Neural crest cell (in vitro differentiated cells): ENCODE measurements around the gene AKR7A2. TPM values are rescaled to one million over a fixed set of nuclear protein-coding genes. Genes with fewer than 3 reads are reported as not detected.

ENCODE experiments used
- DNase-seq: peaks from one replicate; pipeline ENCODE4 v3.0.0; 2021; ENCODE audit warnings: low read depth, mixed read lengths, low spot score
- H3K27ac Mint-ChIP-seq: one replicate; pipeline ENCODE4 v1.8.0; 2021; ENCODE audit warnings: mild to moderate bottlenecking, mixed read lengths; ENCODE audit not compliant: unreplicated experiment
- H3K27me3 Mint-ChIP-seq: 2 replicates; pipeline ENCODE4 v1.8.0; 2021; ENCODE audit warnings: low read depth, mild to moderate bottlenecking, mixed read lengths
- H3K36me3 Mint-ChIP-seq: 2 replicates; pipeline ENCODE4 v1.8.0; 2021; ENCODE audit warnings: low read depth, mild to moderate bottlenecking, mixed read lengths
- H3K4me1 Mint-ChIP-seq: 2 replicates; pipeline ENCODE4 v1.8.0; 2021; ENCODE audit warnings: mixed read lengths
- H3K4me3 Mint-ChIP-seq: one replicate; pipeline ENCODE4 v1.8.0; 2021; ENCODE audit warnings: mild to moderate bottlenecking, mixed read lengths
- H3K9me3 Mint-ChIP-seq: 2 replicates; pipeline ENCODE4 v1.8.0; 2021; ENCODE audit warnings: mixed read lengths
- CTCF ChIP-seq: fragments of 200-600 bp; sonication (generic); conservative IDR thresholded peaks from 2 replicates; pipeline ENCODE4 v1.5.0; 2021; ENCODE audit warnings: antibody characterized with exemption, mild to moderate bottlenecking
- total RNA-seq: library from RNA; stranded (reverse); gene quantifications from 2 replicates; pipeline ENCODE4 v1.2.1, GENCODE V29; 2021

Gene AKR7A2
- total RNA-seq, 1 donor from 2014 or later = 75.7 TPM

GRCh38 chr1:19339214-19339861 is 27.4 kb upstream of the AKR7A2 start:
- DNase-seq = no peak
- H3K4me3 Mint-ChIP-seq = peak overlapping the region; percentile 19
- TF ChIP-seq CTCF = no peak
- peaks cover 15% of the 10 kb centered on the region for H3K4me1 Mint-ChIP-seq
- H3K27ac Mint-ChIP-seq = no peak overlapping the region
- no peaks in the 10 kb centered on the region for H3K9me3 Mint-ChIP-seq
- H3K36me3 Mint-ChIP-seq = peaks cover 3% of the 10 kb centered on the region
- H3K27me3 Mint-ChIP-seq = no peaks in the 10 kb centered on the region

GRCh38 chr1:19338323-19338762 is 26.4 kb upstream of the AKR7A2 start:
- H3K4me1 Mint-ChIP-seq = peaks cover 15% of the 10 kb centered on the region
- no peaks in the 10 kb centered on the region for H3K27me3 Mint-ChIP-seq
- no peak overlapping the region for H3K27ac Mint-ChIP-seq
- no peak for DNase-seq
- H3K9me3 Mint-ChIP-seq = no peaks in the 10 kb centered on the region
- TF ChIP-seq CTCF = peak; percentile 59
- H3K36me3 Mint-ChIP-seq = peaks cover 3% of the 10 kb centered on the region
- peak overlapping the region; percentile 57 for H3K4me3 Mint-ChIP-seq

- Mint-ChIP-seq H3K27me3 (no peaks in the 10 kb centered on the region), H3K4me1 (peaks cover 15% of the 10 kb centered on the region), H3K9me3 (no peaks in the 10 kb centered on the region), H3K27ac (no peak overlapping the region), H3K36me3 (peaks cover 3% of the 10 kb centered on the region), H3K4me3 (peak overlapping the region; percentile 34)
- no peak for DNase-seq
- no peak for TF ChIP-seq CTCF
These were observed 25.3 kb upstream of the AKR7A2 start for GRCh38 chr1:19337289-19337688.

GRCh38 chr1:19336543-19336942 is 24.6 kb upstream of the AKR7A2 start:
- H3K36me3 Mint-ChIP-seq = peaks cover 3% of the 10 kb centered on the region
- no peak for TF ChIP-seq CTCF
- no peaks in the 10 kb centered on the region for H3K9me3 Mint-ChIP-seq
- DNase-seq = no peak
- no peaks in the 10 kb centered on the region for H3K27me3 Mint-ChIP-seq
- H3K4me1 Mint-ChIP-seq = peaks cover 10% of the 10 kb centered on the region
- H3K4me3 Mint-ChIP-seq = no peak overlapping the region
- peak overlapping the region; percentile 35 for H3K27ac Mint-ChIP-seq

GRCh38 chr1:19333587-19334354 is 21.8 kb upstream of the AKR7A2 start:
- no peaks in the 10 kb centered on the region for H3K36me3 Mint-ChIP-seq
- H3K4me1 Mint-ChIP-seq = peaks cover 5% of the 10 kb centered on the region
- H3K9me3 Mint-ChIP-seq = no peaks in the 10 kb centered on the region
- TF ChIP-seq CTCF = no peak
- no peaks in the 10 kb centered on the region for H3K27me3 Mint-ChIP-seq
- H3K27ac Mint-ChIP-seq = no peak overlapping the region
- DNase-seq = no peak
- no peak overlapping the region for H3K4me3 Mint-ChIP-seq
